D341Med (cell line): ENCODE data around the gene NT5M.
"Not testable (repeated sequence)": the region's sequence is repeated elsewhere in the genome, so short reads cannot be mapped to it uniquely, and the experiment has no call there.

Experiments used
- DNase-seq: peaks from one replicate; pipeline ENCODE4 v3.0.0; 2012; ENCODE audit warnings: low spot score

NT5M gene

DNA sequence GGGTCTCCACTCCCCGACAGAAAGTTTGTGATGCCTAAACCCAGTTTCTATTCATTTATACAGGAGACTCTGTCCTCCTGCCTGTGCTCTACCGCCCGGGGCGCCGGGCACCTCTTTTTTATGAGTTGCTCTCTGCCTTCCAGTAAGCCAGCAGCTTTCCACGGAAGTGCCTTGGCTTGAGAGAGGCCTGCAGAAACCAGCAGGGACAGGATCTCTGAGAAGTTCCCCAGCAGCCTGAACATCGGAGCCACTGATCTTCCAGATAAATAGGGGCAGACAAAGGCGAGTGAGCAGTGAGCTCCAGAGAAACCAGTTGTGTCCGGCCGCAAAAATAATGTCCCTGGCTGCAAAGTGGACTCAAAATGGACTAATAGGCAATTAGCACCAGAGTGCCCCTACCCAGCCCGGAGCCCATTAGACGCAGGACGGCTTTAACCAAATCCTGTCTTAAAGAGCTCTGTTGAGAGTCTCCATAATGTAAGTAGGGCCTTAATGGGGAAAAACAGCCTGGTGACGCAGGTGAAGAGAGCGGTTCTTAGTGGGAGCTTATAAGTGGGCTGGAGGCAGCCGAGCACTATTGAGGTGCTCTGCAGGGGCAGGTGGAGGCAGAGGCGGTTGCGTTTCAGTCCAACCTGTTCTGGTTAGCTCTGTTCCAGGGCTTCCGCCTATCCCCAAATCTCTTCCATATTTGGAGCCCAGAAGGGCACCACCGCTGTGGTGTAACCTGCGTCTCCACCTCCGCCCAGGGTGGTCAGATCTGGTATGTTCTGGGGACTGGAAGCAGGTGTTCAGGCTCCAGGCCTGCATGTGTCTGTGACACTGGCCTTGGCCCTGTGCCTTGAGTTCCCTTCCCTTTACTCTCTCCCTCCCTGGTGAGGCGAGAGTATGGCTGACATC is 74.1 kb downstream of the NT5M start:
- no peak for DNase-seq

GRCh38 chr17:17379197-17379991 is 76.2 kb downstream of the NT5M start:
- DNase-seq: no peak

GRCh38 chr17:17380145-17380925 is 77.2 kb downstream of the NT5M start:
- DNase-seq: no peak

GRCh38 chr17:17381446-17382064 is 78.4 kb downstream of the NT5M start:
- DNase-seq: no peak

DNA sequence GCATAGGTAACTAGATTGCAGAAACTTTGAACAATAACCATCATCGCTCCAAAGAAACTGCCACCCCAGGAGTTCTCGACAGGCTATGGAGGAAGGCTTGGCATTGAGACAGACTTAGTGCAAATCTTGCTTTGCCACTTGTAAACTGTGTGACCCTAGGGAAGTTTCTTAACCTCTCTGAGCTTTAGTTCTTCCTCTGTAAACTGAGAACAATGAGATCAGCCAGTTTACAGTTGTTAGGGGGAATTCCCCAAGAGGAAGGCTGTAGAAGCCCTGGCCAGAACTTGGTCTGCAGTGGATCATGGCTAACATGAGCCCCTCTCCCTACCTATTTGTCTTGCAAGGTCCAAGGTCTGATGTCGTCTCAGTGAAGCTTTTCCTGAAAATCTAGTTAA is 78.9 kb downstream of the NT5M start:
- DNase-seq: no peak

DNA sequence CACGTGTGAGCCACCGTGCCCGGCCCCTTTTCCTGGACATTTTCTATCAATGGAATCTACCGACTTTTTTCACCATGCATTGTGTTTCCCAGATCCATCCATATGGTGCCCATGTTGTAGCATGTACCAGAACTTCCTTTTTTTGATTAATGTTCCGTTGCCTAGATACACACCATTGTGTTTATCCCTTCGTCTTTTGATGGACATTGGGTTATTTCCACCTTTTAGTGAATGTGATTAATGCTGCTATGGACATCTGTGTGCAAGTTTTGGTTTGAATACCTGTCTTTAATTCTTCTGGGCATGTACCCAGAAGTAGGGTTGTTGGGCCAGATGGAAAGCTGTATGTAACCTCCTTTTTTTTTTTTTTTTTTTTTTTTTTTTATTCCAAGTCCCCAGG is 79.8 kb downstream of the NT5M start:
- no peak for DNase-seq

DNA sequence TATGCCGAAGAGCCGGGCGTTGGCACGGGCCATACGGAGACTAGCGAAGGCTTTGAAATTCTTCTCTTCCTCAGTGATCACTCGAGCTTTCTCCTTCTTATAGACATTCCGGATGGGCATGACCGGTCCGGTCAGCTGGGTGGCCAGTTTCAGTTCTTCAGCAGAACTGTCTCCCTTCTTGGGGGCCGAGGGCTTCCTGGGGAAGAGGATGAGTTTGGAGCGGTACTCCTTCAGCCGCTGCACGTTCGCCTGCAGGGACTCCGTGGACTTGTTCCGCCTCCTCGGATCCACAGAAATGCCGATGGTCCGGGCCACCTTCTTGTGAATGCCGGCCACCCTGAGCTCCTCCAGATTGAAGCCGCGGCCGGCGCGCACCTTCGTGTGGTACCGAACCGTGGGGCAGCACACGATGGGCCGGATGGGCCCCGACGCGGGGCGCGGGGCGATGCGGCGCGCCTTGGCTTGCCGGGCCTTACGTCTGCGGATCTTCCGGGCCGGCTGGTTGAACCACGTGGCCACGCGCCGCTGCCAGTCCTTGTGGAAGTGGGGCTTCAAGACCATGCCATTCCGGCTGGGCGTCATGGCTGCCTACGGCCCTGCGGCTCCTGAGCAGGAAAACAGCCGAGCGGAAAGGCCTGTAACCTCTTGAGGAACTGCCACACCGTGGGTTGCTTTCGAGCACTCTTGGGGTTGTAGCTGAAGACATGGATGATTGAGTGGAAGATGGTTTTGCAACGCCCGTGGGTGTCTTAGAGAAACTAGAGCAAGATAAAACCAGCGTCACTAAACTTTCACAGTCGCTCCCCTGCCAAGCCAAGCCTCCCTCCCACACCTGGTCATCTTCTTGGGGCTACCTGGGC is 80.5 kb downstream of the NT5M start:
- not testable (repeated sequence) for DNase-seq

DNA sequence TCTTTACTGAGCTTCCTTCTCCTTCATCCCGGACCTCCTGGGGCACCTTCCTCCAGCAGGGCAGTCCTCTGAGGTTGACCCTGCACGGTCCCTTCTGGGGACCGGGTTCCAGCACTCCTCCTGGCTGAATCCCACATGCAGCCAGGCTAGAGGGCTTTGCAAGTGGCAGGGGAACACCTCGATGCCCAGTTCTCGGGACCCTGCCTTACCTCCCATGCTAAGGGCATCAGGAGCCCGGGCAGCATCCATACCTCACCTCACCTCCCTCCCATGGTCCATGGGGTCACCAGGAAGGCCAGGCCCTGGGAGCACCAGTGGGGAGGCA is 81.1 kb downstream of the NT5M start:
- DNase-seq: no peak

- no peak for DNase-seq
Observed at GRCh38 chr17:17384961-17385360, 81.8 kb downstream of the NT5M start.

- DNase-seq: peak; percentile 64
Observed at GRCh38 chr17:17385491-17385890, 82.3 kb downstream of the NT5M start.

- peak; percentile 47 for DNase-seq
Observed at GRCh38 chr17:17386094-17386800, 83.1 kb downstream of the NT5M start.

DNA sequence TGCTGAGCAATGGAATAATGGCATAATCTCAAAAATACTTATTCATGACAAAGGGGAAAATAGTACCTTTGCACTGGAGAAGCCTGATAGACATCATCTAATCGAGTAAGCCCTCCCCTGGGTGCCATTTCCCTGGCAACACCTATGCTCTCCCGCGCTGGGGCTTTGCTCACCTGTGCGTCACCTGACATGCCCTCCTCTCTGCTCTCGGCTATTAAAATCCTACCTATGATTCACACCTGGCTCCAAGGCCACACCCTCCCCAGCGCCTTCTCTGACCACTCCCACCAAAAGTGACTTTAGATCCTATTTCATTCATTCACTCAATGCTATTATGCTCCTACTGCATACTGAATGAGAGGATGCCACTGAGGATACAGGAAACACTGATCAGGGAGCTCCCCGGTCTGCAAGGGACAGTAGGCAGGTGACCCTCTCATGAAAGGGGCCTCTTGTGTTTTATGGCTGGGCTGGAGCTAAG is 83.9 kb downstream of the NT5M start:
- no peak for DNase-seq

- DNase-seq: peak; percentile 56
Observed at GRCh38 chr17:17387498-17388362, 84.6 kb downstream of the NT5M start.

DNA sequence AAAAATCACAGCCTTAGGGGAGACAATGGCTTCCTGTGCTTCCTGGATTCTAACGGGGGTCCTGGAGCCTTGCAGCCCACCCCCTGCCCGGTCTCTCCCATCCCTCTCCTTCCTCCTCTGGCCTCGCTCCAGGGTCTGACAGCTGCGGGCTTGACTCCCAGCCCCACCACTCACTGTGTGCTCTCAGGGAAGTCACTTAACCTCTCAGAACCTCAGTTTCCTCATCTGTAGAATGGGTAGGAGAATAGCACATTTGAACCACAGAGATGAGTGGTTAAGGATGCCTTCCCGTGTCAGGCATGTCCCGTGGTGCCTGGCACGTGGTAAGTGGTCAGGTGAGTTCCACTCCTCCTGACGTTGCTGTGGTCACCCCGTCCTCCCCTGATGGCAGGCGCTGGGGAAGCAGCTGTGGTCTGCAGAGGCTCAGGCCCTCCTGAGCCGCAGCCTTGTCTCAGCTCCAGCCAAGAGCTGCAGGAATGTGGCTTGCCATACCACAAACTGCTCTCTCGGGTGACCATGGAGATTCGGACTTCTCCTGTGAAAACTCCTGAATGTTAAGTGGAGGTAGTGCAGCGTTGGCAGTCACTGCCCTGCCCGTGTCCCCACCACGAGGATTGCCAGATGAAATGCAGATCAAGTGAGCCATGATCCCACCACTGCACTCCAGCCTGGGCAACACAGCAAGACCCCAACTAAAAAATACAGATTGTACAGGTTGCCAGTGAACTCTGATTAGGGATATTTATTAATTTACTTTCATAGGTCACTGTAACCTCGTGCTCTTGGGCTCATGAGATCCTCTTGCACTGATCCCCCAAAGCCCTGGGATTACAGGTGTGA is 85.7 kb downstream of the NT5M start:
- no peak for DNase-seq

- no peak for DNase-seq
Observed at GRCh38 chr17:17391668-17392370, 88.6 kb downstream of the NT5M start.

- no peak for DNase-seq
Observed at GRCh38 chr17:17393976-17394375, 90.8 kb downstream of the NT5M start.

- no peak for DNase-seq
Observed at GRCh38 chr17:17394494-17394893, 91.3 kb downstream of the NT5M start.
